GM21737 (cell line): Measurements from ENCODE around the gene IFT172.

ENCODE experiments used
- ATAC-seq: cut with Tn5 transposase; IDR thresholded peaks from one replicate; pipeline ENCODE4 v1.9.1; 2021; ENCODE audit warnings: mild to moderate bottlenecking, moderate library complexity; ENCODE audit not compliant: unreplicated experiment

Gene IFT172

GRCh38 chr2:27494944-27495554 lies 5.5 kb upstream of the IFT172 start, which contains the start of gene FNDC4:
TSS of gene FNDC4 (minus strand) at chr2:27495200. CDS start at chr2:27494679, 521 bp downstream.
- ATAC-seq: no peak

DNA sequence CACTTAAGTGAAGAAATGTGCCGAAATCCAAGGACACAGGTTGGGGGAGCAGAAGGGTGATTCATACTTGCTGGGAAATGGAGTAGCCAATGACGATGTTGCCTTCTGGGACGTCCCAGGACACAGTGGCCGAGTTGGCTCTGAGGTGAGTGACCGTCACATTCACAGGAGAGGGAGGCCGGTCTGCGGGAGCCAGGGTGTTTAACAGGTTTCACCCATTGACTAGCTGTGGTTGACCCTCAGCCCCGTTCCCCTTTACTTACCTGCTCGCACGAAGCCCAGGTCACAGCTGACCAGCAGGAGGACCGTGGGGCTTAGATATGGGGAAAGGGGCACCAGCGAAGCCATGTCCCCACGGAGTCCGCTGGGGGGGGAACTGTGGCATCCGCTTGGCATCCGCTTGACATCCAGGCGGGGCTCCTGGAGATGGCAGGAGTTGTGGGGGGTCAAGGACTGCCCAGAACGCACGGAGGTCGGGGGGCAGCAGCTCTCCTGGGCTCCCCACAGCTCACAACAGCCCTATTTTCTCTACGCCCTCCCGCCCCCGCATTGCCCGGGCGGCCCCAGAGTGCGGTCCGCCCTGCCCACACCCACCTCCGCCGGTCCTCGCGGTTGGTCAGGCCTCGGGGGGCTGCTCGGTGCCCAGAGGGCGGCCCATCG lies 4.9 kb upstream of the IFT172 start:
- no peak for ATAC-seq

- ATAC-seq: no peak
Measured at GRCh38 chr2:27493948-27494283, 4.4 kb upstream of the IFT172 start.

DNA sequence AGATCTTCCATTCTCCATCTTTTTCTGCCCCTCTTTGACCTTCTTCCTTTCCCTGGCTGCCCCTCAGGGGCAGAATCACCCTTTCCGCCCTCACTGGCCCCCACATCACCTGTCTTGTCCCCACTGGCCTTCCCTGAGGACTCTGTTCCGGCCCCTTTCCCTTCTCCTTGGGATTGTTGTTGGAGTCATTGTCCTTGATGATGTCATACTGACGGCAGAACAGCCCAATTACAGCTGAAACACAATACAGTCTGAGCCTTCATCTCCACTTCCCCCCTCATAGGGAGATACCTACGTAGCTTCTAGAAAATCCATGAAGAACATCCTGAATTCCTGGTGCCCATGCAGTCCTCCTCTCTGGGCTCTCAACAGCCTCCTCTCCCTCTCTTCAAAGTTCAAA lies 3.0 kb upstream of the IFT172 start:
- no peak for ATAC-seq

DNA sequence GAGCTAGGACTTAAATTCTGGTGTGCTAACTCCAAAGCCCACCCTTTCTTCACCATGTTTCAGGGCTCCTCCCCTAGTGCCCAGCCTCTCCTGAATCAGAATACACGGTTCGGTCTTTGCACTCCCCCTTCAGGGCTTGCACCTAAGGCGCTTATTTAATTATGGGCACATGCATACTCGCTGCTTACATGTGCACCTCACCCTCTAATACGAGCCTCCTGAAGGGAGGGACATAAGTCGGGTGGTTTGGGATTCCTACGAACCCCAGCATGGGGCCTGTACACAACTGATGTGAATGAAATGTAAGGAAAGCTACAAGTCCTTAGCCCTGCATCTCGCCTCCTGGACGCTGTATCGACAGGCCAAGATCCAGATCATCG lies 435 bp downstream of the IFT172 start:
- no peak for ATAC-seq

GRCh38 chr2:27485496-27485895 lies 4.0 kb downstream of the IFT172 start:
- no peak for ATAC-seq

- ATAC-seq: no peak
Measured at GRCh38 chr2:27471961-27472360, 17.6 kb downstream of the IFT172 start.

GRCh38 chr2:27464443-27464842 lies 25.1 kb downstream of the IFT172 start:
- no peak for ATAC-seq

DNA sequence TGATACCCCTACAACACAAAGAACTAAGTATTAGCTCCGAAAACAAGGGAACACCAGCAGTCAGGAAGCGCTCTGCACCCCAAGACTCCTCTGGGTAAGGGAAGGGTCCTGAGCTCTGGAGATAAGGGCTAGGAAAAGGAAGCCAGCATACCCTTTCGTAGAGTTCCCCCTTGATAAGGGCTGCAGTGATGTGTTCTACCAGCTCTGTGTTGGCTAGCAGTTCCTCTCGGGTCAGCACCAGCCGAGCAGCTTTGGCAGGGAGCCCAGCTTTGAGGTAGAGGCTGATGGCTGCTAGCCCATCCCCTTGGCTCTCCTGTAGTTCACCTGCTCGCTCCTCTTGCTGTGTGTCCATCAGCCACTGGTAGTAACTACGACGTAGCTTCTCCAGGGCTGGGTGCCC lies 28.4 kb downstream of the IFT172 start:
- no peak for ATAC-seq

DNA sequence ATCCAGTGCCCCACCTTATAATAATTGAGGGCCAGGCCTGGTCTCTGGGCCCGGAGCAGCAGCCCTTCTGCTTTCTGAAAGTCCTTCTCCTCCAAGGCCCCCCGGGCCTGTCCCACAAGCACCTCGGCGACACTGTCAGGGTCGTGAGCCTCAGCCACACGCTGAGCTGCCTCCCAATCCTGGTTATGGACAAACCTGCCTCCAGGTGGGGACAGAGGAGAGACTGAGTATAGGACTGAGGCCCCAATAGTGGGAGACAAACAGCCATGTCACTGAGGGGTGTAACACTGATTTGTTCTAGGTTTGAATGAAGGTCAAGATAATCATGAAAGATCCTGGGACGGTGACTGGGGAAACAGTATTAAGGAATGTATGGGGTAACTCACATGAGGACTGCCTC lies 35.6 kb downstream of the IFT172 start:
- no peak for ATAC-seq

DNA sequence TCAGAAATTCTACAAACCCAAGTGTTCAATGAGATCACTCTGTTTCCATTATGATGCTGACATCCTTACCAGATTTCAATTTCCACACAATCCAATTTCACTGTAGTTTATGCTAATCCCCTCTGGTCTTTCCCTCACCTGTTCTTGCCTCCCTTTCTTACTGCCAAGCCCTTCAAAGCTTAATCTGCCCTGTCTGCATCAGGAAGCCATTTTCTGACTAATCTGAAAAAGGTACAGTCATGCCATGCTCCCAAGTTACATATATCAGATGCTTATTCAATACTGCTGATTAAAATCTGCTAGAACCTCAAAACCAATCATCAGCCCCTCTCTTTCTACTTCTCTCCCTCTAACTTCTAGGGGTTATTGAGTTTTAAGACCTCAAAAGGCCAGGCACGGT lies 38.4 kb downstream of the IFT172 start:
- ATAC-seq: no peak

GRCh38 chr2:27448381-27448780 lies 41.2 kb downstream of the IFT172 start:
- ATAC-seq: no peak

- no peak for ATAC-seq
Measured at GRCh38 chr2:27446057-27446456, 43.5 kb downstream of the IFT172 start.

- ATAC-seq: no peak
Measured at GRCh38 chr2:27445615-27446014, 43.9 kb downstream of the IFT172 start.

GRCh38 chr2:27445155-27445554 lies 44.4 kb downstream of the IFT172 start:
- ATAC-seq: no peak

DNA sequence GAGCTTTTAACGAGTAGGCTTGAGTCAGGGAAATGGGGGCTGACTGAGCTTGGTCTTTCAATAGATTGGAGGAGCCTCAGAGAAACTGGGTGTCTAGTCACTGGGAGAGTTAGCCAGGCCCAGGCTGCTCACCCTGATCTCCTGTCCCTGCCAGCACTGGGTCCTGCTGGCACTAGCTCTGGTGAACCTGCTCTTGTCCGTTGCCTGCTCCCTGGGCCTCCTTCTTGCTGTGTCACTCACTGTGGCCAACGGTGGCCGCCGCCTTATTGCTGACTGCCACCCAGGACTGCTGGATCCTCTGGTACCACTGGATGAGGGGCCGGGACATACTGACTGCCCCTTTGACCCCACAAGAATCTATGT lies 46.6 kb downstream of the IFT172 start:
- no peak for ATAC-seq

- ATAC-seq: no peak
Measured at GRCh38 chr2:27441958-27442919, 47.3 kb downstream of the IFT172 start, which contains the start of gene KRTCAP3. TSS of gene KRTCAP3 (plus strand) at chr2:27442381. CDS start at chr2:27442413, 32 bp downstream.

- no peak for ATAC-seq
Measured at GRCh38 chr2:27441226-27441926, 48.2 kb downstream of the IFT172 start.

GRCh38 chr2:27435628-27436027 lies 53.9 kb downstream of the IFT172 start:
- no peak for ATAC-seq

GRCh38 chr2:27431395-27431794 lies 58.1 kb downstream of the IFT172 start:
- ATAC-seq: no peak

- peak; percentile 63 for ATAC-seq
Measured at GRCh38 chr2:27428978-27429541, 60.5 kb downstream of the IFT172 start.
